ENCODE results near the gene ARID4B.
"Not testable (repeated sequence)": the region's sequence is repeated elsewhere in the genome, so short reads cannot be mapped to it uniquely, and the experiment has no call there.

Gene ARID4B

GRCh38 chr1:235236128-235236527, 91.9 kb downstream of the ARID4B start:
- Histone ChIP-seq H3K4me3 (no peak overlapping the region), H3K36me3 (replicated peaks) (peaks cover 13% of the 10 kb centered on the region), H3K4me1 (peaks cover 4% of the 10 kb centered on the region; the same call in 1 of the 2 replicates), H3K27me3 (ENCODE audit: low read depth) (no peaks in the 10 kb centered on the region), H3K9me3 (no peaks in the 10 kb centered on the region)
- no peak for DNase-seq (ENCODE audit: low spot score in 2 of 2)
- in situ Hi-C loops (cut with MboI; ENCODE audit: low sequenced_read_pairs) = no loop called here

GRCh38 chr1:235229868-235230267, 98.1 kb downstream of the ARID4B start:
- Histone ChIP-seq H3K4me3 (no peak overlapping the region), H3K36me3 (replicated peaks) (peaks cover 16% of the 10 kb centered on the region), H3K4me1 (peaks cover 1% of the 10 kb centered on the region; the same call in 1 of the 2 replicates), H3K9me3 (no peaks in the 10 kb centered on the region), H3K27me3 (ENCODE audit: low read depth) (no peaks in the 10 kb centered on the region)
- no peak for DNase-seq (ENCODE audit: low spot score in 2 of 2)
- in situ Hi-C loops (cut with MboI; ENCODE audit: low sequenced_read_pairs) = no loop called here

DNA sequence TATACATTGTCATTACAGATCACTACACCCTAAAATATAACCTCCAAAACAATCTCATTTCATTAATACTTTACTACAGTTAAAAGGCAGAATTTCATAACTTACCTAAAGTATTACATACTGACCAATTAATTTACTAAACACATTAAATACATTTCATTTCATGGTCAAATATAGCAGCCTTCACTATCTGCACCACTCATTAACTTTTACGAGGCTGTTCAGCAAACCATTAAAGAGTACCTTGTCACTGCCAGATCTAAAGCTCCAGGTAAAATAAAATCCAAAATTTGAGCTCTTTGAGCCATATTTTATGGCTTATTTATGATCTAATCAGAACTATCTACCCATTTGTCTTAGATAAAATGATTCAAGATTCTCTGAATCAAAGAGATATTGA, 100.6 kb downstream of the ARID4B start:
- no peak for DNase-seq (ENCODE audit: low spot score in 2 of 2)
- Histone ChIP-seq H3K4me3 (no peak overlapping the region), H3K9me3 (no peaks in the 10 kb centered on the region), H3K36me3 (replicated peaks) (peaks cover 16% of the 10 kb centered on the region), H3K4me1 (peaks cover 14% of the 10 kb centered on the region), H3K27me3 (ENCODE audit: low read depth) (no peaks in the 10 kb centered on the region)
- in situ Hi-C loops (cut with MboI; ENCODE audit: low sequenced_read_pairs) = no loop called here

- Histone ChIP-seq H3K4me1 (peaks cover 14% of the 10 kb centered on the region), H3K27me3 (ENCODE audit: low read depth) (no peaks in the 10 kb centered on the region), H3K4me3 (no peak overlapping the region), H3K36me3 (replicated peaks) (peaks cover 18% of the 10 kb centered on the region), H3K9me3 (no peaks in the 10 kb centered on the region)
- no peak for DNase-seq (ENCODE audit: low spot score in 2 of 2)
- in situ Hi-C loops (cut with MboI; ENCODE audit: low sequenced_read_pairs) = no loop called here
Measured at GRCh38 chr1:235226933-235227332, 101.0 kb downstream of the ARID4B start.

DNA sequence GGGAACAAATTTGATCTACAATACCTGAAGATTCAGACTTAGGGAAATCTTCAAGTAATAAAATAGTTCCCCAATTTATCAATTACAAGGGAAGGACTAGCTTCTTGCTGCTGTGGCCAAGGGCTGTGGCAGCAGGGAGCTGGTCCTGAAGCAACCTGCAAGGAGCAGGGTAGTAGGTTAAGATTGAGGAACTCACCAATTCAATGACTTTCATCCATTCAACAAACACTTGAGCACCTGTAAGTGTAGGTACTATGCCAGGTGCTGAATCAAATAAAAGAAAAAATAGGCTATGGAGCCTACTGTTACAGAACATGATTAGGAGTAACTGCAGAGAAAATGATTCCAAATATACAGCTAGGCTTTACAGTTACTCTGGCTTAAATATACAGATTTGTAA, 102.7 kb downstream of the ARID4B start:
- no peak overlapping the region for H3K4me3 ChIP-seq
- H3K9me3 ChIP-seq = no peaks in the 10 kb centered on the region
- in situ Hi-C loops (cut with MboI; ENCODE audit: low sequenced_read_pairs) = no loop called here
- H3K4me1 ChIP-seq = peaks cover 14% of the 10 kb centered on the region
- no peak for DNase-seq (ENCODE audit: low spot score in 2 of 2)
- H3K27me3 ChIP-seq (ENCODE audit: low read depth) = no peaks in the 10 kb centered on the region
- H3K36me3 ChIP-seq (replicated peaks) = peaks cover 12% of the 10 kb centered on the region

GRCh38 chr1:235221653-235222375, 106.2 kb downstream of the ARID4B start:
- DNase-seq (ENCODE audit: low spot score in 2 of 2) = no peak
- H3K9me3 ChIP-seq = no peaks in the 10 kb centered on the region
- in situ Hi-C loops (cut with MboI; ENCODE audit: low sequenced_read_pairs) = no loop called here
- no peaks in the 10 kb centered on the region for H3K27me3 ChIP-seq (ENCODE audit: low read depth)
- peaks cover 3% of the 10 kb centered on the region; the same call in 1 of the 2 replicates for H3K36me3 ChIP-seq (replicated peaks)
- peaks cover 14% of the 10 kb centered on the region for H3K4me1 ChIP-seq
- H3K4me3 ChIP-seq = no peak overlapping the region

DNA sequence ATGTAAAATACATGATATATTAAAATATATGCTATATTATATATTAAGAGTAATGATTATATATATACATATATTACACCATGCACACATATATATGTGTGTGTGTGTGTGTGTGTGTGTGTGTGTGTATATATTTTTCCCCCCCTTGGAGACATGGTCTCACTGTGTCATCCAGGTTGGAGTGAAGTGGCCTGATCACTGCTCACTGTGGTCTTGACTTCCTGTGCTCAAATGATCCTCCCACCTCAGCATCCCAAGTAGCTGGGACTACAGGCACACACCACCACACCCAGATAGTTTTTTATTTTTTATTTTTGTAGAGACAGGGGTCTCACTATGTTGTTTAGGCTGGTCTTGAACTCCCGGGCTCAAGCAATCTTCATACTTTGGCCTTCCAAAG, 112.5 kb downstream of the ARID4B start:
- H3K4me3 ChIP-seq = no peak overlapping the region
- peaks cover 1% of the 10 kb centered on the region; the same call in 1 of the 2 replicates for H3K36me3 ChIP-seq (replicated peaks)
- no peaks in the 10 kb centered on the region for H3K4me1 ChIP-seq
- in situ Hi-C loops (cut with MboI; ENCODE audit: low sequenced_read_pairs) = no loop called here
- no peak for DNase-seq (ENCODE audit: low spot score in 2 of 2)
- no peaks in the 10 kb centered on the region for H3K9me3 ChIP-seq
- H3K27me3 ChIP-seq (ENCODE audit: low read depth) = no peaks in the 10 kb centered on the region

DNA sequence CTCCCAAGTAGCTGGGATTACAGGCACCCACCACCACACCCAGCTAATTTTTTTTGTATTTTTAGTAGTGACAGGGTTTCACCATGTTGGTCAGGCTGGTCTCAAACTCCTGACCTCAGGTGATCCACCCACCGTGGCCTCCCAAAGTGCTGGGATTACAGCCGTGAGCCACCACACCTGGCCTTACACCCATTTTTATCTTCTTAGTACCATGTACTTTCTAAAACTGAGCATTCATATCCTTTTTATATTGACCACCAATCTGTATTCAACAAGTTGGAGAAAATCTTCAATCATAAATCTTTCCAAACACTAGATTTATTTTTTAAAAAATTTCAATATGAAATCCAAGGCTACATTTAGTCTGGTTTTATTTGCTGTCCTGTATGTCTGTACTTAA, 113.0 kb downstream of the ARID4B start:
- H3K9me3 ChIP-seq; H3K4me3 ChIP-seq; in situ Hi-C loops (cut with MboI; ENCODE audit: low sequenced_read_pairs); H3K36me3 ChIP-seq (replicated peaks); H3K4me1 ChIP-seq; DNase-seq (ENCODE audit: low spot score in 2 of 2); H3K27me3 ChIP-seq (ENCODE audit: low read depth): not testable (repeated sequence)

- Histone ChIP-seq H3K36me3 (replicated peaks) (peaks cover 4% of the 10 kb centered on the region; the same call in 1 of the 2 replicates), H3K4me3 (no peak overlapping the region), H3K9me3 (no peaks in the 10 kb centered on the region), H3K4me1 (no peaks in the 10 kb centered on the region), H3K27me3 (ENCODE audit: low read depth) (no peaks in the 10 kb centered on the region)
- DNase-seq (ENCODE audit: low spot score in 2 of 2) = no peak
- in situ Hi-C loops (cut with MboI; ENCODE audit: low sequenced_read_pairs) = no loop called here
Measured at GRCh38 chr1:235213752-235214151, 114.2 kb downstream of the ARID4B start.

- DNase-seq (ENCODE audit: low spot score in 2 of 2) = no peak
- Histone ChIP-seq H3K27me3 (ENCODE audit: low read depth) (no peaks in the 10 kb centered on the region), H3K4me1 (peaks cover 13% of the 10 kb centered on the region), H3K9me3 (no peaks in the 10 kb centered on the region), H3K4me3 (no peak overlapping the region), H3K36me3 (replicated peaks) (peaks cover 4% of the 10 kb centered on the region; the same call in 1 of the 2 replicates)
- in situ Hi-C loops (cut with MboI; ENCODE audit: low sequenced_read_pairs) = no loop called here
Measured at GRCh38 chr1:235211517-235211916, 116.5 kb downstream of the ARID4B start.

DNA sequence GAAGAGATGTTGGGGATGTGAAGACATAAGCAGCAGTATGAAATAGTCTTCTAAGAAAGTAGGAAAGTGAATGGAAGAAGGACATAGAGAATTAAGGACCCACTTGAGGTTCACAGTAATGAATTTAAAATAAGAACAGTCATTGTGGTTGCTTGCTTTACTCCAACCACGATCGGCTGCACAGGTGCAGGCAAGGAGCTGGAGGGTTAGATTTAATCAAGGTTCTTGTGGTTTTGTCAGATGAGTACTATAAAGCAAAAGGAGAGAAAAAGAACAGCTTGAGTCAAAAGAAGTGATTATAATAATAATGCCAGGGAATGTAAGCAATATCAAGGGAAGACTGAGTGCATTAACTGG, 120.8 kb downstream of the ARID4B start:
- Histone ChIP-seq H3K4me1 (peaks cover 13% of the 10 kb centered on the region), H3K36me3 (replicated peaks) (peaks cover 4% of the 10 kb centered on the region; the same call in 1 of the 2 replicates), H3K4me3 (no peak overlapping the region), H3K9me3 (no peaks in the 10 kb centered on the region), H3K27me3 (ENCODE audit: low read depth) (no peaks in the 10 kb centered on the region)
- in situ Hi-C loops (cut with MboI; ENCODE audit: low sequenced_read_pairs) = no loop called here
- peak; percentile 48 to 71 for DNase-seq (ENCODE audit: low spot score in 2 of 2)

- H3K9me3 ChIP-seq = no peaks in the 10 kb centered on the region
- H3K36me3 ChIP-seq (replicated peaks) = peaks cover 4% of the 10 kb centered on the region; the same call in 1 of the 2 replicates
- H3K4me1 ChIP-seq = peaks cover 13% of the 10 kb centered on the region
- H3K27me3 ChIP-seq (ENCODE audit: low read depth) = no peaks in the 10 kb centered on the region
- no peak overlapping the region for H3K4me3 ChIP-seq
- DNase-seq (ENCODE audit: low spot score in 2 of 2) = no peak
- in situ Hi-C loops (cut with MboI; ENCODE audit: low sequenced_read_pairs) = no loop called here
Measured at GRCh38 chr1:235206533-235207208, 121.3 kb downstream of the ARID4B start.

DNA sequence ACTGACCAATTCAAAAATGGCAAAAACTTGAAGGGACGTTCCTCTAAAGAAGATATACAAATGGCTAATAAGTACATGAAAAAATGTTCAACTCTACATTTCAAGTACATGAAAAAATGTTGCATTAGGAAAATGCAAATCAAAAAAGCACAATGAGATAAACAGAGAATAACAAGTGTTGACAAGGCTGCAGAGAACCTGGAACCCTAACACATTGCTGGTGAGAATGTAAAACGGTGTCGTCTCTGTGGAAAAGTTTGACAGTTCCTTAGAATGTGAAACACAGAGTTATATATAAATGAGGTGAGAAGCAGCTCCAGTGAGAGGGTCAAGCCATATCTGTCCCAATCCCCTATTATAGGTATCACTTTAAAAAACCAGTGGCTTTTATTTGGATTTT, 122.3 kb downstream of the ARID4B start:
- Histone ChIP-seq H3K36me3 (replicated peaks) (peaks cover 4% of the 10 kb centered on the region; the same call in 1 of the 2 replicates), H3K4me1 (peaks cover 13% of the 10 kb centered on the region), H3K4me3 (no peak overlapping the region), H3K27me3 (ENCODE audit: low read depth) (no peaks in the 10 kb centered on the region), H3K9me3 (no peaks in the 10 kb centered on the region)
- in situ Hi-C loops (cut with MboI; ENCODE audit: low sequenced_read_pairs) = no loop called here
- no peak for DNase-seq (ENCODE audit: low spot score in 2 of 2)

- in situ Hi-C loops (cut with MboI; ENCODE audit: low sequenced_read_pairs) = no loop called here
- H3K36me3 ChIP-seq (replicated peaks) = no peaks in the 10 kb centered on the region
- no peak for DNase-seq (ENCODE audit: low spot score in 2 of 2)
- no peaks in the 10 kb centered on the region for H3K9me3 ChIP-seq
- no peaks in the 10 kb centered on the region for H3K27me3 ChIP-seq (ENCODE audit: low read depth)
- peaks cover 13% of the 10 kb centered on the region for H3K4me1 ChIP-seq
- no peak overlapping the region for H3K4me3 ChIP-seq
Measured at GRCh38 chr1:235203428-235203827, 124.6 kb downstream of the ARID4B start.
